NCI-H345 treated with DMSO at 0.1 percent for 48 hours (cell line): Measurements from ENCODE around the gene SNED1.

Experiments used
- DNase-seq: peaks from one replicate; lab custom pipeline; 2025; ENCODE audit not compliant: unreplicated experiment; lab: John Stamatoyannopoulos, UW

The SNED1 gene

DNA sequence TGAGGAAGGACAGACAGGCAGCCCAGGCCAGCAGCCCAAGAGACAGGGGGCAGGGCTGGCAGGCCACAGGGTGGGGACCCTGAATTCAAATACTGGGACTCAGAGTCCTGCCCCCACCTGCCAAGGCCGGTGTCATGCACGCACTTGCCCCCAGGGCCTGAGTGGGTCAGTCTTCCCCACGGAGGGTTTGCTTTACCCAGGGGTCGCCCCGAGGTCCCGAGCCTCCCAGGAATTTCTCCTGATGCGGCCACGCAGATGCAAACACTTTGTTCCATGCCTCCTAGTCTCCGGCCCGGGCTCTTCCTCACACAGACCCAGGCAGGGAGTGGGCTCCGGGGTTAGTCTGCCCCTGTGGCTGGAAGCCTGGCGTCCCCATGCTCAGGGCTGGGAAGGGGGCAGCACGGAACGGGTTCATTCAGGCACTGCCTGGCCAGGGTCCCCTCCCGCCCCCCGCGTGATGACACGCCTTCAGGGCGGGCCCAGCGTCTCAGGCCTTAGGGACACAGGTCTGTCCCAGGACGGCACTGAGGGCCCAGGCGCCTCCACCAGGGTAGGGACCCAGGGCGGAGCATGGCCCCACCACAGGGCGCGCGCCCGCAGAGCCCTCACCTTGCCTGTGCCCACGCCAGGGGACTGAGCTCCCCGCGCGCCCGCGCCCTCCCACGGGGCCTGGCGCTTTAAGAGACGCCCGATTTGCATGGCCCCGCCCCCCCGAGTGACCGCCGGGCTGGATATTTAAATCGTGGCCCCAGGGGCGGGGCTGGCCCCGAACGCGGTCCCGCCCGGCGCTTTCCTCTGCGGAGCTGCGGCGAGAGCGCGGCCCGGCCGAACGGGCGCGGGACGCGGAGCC lies at the start of gene SNED1:
Gene SNED1 (plus strand): TSS at position 763 of the 850 bp plus-strand sequence. CDS start 220 bp downstream, outside the sequence.
- DNase-seq: peak; percentile 32

DNA sequence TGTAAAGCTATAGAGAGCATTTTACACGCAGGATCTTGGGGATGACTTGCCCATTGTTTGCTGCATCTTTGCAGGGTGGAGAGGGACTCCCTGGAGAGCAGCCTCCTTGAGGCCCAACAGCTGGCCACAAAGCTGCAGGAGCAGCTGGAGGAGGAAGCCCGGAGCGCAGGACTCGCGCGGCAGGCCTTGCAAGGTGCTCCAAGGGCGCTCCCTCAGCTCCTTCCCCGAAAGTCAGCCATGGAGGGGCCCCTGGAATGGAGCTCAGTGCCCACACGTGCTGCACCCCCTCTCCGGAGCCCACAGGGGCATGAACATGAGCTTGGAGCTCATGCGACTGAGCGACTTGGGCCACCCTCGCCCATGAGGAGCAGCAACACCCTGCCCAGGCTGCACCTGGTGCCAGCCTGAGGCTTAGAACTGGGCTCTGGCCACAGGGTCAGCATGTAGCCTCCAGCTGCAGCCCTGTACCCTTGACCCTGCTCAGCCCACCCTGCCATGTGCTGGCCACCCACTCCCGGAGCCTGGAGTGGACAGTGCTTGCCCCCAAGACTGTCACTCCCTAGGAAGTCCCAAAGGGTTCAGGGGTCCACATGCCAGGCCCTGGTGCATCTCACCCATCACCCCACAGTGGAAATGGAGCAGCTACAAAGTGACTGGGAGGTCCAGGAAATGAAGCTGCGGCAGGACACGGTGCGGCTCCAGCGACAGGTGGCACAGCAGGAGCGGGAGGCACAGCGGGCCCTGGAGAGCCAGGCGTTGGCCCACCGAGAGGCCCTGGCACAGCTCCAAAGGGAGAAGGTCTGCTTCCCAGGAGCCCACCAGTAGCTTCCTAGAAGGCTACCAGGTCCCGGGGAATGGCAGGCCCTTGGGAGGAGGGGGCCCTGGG lies 49.3 kb upstream of the SNED1 start:
- DNase-seq: peak; percentile 72

DNA sequence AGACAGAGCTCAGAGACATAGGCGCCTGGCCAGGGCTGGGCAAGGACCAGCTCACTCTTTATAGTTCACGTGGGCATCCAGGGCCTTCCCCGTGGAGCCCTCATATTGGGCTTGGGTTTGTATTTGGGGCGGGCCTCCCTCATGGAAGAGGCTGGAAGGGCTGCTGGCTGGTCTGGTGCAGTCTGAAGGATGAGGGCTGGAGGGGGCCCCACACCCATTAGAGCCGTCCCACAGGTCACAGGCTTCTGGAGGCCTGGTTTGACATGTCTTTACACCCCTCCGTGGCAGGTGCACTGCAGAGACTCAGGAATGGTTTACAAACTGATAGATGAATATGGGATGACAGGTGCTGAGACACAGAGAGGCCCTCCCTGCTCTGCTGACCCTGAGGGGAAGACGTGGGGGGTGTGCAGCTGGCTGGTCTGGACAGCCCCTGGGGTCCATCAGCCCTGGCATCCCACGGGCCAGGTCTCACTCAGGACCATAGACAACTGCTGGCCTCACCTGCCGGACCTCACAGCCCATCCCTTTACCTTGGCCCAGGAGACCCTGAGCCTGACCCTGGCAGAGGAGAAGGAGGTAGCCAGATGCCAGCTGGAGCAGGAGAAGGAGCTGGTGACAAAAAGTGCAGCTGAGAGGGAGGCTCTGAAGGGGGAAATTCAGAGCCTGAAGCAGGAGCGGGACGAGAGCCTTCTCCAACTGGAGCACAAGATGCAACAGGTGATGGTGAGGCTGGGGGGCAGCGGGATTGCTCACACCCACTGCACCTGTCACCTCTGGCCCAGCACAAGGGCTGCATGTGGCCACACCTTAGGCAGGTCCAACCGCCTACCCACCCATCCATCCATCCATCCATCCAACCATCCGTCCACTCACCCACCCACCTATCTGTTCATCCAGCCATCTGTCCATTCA lies 48.4 kb upstream of the SNED1 start:
- DNase-seq: peak; percentile 15

DNA sequence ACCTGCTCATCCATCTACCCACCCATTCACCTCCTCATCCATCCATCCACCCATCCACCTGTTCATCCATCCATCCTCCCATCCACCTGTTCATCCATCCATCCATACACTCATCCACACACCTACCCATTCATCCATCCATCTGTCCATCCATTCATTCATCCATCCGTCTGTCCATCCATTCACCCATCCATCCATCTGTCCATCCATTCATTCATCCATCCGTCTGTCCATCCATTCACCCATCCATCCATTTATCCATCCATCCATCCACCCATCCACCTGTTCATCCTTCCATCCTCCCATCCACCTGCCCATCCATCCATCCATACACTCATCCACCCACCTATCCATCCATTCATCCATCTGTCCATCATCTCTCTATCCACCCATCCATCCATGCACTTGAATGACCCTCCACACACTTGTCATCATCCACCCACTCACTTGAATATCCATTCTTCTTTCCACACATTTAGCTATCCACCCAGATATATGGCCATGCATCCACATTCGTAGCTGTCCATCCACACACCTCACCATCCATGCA lies 47.3 kb upstream of the SNED1 start:
- DNase-seq: no peak

DNA sequence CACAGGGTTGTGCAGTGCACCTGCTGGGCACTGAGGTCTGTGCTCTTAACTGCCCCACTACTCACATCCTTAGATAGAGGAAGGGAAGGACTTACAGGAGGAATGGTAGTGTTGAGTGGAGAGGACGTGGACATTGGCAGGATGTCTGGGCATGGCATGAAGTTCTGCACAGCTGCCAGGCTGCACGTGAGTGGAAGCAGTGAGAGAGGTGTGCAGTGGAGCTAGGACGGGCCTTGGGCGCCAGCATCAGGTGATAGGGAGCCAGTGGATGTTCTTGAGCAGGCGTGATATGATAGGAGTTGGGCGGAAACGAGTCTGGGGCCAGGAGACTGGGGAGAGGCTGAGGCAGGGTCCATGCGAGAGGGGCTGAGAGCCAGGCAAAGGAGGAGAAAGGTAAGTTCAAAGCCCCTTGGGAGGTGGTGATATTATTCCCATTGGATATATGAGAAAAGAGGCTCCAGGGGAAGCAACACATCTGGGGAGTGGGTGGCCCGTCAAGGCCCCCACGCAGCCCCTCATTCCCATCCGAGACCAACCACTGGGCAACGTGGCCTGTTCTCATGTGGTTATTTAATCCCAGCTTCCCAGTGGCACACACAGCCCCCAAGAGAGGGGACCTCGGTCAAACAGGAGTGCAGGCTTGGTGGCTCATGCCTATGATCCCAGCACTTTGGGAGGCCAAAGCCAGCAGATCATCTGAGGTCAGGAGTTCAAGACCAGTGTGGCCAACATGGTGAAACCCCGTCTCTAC lies 45.7 kb upstream of the SNED1 start:
- no peak for DNase-seq

DNA sequence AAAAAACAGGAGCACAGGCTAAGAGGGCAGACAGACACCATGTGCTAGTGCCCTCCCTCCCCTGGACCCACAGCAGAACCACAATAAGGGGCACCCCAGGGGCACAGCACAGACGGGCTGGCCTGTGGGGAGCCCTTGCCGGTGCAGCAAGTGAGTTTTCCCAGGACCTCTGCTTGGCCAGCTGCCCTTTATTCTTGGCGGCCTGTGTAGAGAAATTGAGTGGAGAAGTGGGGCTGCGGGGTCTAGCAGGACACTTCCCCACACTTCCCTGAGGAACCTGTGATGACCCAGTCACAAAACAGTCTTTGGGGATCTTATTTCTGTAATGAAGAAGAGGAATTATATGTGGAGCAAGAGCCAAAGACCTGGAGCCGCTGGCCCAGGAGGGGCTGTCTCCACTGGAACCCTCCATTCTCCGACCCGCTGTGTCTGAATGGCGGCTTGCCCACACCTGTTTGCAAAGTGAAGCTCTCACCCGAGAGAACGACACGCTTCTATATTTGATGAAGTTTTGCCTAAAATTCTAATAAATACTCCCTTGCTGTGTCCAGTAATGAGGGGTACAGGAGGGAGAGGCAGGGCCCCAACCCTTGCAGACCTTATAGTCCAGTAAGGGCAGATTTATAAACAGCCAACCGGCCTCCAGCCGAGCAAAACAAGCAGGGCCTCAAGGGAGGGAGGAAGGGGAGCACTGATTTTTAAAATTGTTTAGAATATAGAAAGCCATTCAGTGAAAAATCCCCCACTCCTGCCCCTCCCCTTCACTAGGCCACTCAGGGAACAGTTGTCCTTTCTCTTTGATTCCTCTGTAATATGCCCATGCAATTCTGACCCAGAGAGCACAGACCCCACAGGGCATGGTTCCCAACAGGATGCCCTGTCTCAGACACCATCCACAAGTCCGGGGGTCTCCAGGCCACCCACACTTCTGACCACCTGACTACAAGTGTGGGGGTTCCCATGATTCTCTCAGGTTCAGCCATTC lies 44.7 kb upstream of the SNED1 start:
- DNase-seq: no peak

DNA sequence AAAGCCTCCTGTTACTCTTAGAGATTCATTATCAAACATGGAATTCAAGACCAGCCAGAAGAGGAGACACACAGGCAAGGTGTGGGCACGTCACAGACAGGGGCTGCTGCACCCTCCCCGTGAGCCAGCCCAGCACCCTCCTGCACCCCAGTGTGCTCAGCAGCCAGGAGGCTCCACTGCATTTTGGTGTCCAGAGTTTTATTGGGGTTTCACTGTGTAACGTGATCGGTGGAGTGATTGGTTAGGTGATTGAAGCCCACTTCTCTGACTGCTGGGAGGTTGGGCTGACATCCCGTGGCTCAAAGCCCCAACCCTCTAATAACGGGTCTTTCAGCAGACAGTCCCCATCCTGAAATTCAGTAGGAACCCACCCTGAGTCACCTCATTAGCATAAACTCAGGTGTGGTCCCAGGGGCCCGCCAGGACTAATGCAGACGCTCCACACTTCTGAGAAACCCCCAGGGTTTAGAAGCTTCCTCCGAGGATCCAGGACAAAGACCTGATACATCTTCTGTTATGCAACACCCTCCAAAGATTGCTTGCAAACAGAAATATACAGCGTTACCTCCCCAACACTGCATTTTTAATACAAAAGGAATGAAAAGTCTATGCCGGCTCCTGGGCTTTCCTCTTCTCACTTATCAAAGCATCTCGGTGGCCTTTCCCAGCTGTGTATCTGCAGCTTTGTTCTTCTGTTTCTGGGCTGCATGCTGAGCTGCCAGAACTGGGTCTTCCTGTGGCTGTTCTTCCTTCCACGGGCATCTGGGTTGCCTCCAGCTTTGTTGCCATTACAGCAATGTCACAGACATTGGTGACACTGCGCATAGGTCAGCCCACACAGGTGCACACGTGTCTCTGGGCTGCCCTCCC lies 43.7 kb upstream of the SNED1 start:
- no peak for DNase-seq

DNA sequence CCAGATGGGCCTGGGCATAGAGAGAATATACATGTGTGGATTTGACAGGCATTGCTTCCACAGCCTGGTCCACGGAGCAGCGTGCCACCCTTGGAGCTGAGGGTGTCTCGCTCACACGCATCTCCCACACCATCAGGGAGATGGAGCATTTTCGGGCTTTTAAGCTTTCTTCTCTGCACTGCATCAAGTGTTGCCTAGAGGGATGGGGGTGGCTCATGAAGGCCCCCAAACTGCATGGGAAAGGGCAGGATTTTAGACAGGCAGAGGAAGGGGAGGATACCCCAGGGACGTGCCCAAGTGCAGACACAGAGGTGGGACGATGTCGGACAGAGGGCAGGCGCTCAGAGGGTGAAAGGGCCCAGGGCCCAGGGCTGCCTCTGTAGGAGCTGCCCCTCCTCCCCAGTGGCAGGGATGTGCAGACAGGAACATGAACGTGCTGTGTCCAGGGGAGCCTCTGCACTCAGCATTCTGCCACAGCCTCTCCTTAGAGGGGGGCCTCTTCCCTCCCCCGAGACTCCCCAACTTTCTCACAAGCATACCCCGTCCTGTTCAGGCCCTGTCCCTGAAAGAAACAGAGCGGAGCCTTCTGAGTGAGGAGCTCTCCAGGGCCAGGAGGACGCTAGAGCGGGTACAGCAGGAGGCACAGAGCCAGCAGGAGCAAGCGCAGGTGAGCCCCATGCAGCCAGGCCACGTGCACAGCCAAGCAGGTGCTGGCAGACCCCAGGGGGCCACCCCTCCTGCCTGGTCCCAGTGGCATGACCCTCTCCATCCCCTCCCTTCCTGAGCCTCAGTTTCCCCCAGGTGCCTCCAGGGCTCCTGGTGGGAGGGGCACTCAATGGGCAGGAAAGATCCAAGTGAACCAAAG lies 42.9 kb upstream of the SNED1 start:
- peak; percentile 37 for DNase-seq

DNA sequence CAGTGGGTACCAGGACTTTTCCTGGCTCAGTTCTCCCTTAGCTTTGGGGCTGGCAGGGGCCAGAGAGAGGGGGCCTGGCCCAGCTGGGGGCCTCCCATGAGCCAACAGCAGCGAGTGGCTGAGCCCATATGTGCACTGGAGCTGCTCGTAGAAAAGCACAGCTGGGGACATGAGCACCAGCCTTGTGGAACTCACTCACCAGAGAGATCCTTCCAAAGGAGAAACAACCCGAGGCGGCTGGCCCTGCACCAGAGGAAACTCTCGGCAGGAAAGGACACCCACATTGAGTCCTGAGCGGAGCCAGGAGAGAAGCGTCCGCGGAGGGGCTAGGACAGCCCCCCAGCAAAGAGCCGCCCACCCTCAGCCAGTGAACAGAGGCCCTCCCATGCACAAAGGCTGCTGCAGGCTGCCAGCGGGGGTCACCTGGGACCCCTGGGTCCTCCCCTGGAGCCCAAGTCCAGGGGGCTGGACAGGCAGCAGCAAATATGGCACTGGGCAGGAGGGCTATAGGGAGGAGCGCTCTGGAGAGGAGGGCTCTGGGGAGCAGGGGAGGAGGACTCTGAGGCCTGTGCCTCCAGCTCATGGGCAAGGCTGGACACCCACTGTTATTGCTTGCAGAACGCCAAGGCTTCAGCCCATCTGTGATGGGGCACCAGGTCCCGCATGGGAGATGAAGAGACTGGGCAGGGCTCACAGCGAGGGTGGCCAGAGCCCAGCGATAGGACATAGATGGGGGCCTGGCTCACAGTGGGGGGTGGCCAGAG lies 42.1 kb upstream of the SNED1 start:
- peak; percentile 33 for DNase-seq

DNA sequence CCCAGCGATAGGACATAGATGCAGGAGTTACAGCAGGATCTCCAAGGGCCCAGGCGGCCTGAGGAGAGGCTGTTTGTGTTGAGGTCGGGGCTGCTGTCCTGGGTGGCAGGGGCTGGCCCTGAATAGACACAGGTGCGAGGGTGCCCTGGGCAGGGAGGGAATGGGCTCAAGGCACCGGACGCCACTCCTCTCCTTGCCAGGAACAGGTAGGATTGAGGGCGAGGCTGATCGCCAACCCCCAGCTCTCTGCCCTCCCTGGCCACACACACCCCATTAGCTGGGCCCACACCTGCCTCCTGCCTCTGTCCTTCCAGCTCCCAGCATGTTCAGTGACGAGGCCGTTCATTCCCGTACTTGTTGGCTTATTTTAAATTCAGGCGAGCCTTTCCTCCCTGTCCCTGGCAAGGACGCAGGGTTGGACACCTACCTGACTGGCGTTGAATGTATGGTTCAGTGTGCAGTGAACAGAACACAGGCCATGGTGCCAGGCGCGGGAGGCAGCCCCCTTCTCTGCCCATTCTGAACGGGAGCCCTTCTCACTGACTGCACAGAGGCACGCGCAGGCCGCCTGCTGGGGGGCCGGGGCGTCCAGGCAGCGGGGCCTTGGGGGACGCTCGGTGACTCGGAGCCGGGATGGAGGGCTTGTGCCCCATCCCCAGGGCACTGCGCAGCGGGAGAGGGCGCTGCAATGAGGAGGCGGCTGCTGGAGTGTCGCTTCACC lies 41.3 kb upstream of the SNED1 start:
- DNase-seq: no peak

DNA sequence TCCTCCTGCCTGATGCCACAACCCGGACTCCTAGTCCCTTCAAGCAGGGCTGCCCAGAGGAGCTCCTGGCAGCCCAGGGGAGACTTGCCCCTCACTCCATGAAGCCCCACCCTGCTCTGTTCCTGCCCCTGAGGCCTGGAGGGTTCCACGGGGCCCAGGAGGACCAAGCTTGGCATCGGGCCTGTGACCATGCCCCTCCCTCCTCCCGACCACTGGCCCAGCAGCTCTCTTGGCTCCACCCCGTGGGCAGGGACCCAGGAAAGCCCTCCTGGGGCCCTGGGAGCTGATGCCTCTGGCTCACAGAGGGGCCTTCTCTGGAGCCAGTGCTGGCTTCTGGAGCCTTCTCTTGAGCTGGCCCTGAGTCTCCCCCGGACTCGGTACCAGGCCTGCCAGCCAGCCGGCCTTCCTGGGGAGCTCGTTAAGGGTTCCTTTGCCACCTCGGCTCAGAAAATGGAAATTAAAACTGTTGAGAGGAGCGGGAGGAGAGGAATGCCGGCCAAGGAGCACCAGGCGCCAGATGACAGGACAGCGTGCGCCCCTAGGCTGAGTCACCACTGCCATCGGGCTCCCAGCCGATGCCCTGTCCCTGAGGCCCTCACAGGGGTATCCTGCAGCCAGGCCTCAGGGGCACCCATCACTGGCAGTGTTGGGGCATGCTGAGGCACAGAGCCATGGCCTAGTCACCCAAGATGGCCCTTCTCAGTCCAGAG lies 40.6 kb upstream of the SNED1 start:
- DNase-seq: no peak

DNA sequence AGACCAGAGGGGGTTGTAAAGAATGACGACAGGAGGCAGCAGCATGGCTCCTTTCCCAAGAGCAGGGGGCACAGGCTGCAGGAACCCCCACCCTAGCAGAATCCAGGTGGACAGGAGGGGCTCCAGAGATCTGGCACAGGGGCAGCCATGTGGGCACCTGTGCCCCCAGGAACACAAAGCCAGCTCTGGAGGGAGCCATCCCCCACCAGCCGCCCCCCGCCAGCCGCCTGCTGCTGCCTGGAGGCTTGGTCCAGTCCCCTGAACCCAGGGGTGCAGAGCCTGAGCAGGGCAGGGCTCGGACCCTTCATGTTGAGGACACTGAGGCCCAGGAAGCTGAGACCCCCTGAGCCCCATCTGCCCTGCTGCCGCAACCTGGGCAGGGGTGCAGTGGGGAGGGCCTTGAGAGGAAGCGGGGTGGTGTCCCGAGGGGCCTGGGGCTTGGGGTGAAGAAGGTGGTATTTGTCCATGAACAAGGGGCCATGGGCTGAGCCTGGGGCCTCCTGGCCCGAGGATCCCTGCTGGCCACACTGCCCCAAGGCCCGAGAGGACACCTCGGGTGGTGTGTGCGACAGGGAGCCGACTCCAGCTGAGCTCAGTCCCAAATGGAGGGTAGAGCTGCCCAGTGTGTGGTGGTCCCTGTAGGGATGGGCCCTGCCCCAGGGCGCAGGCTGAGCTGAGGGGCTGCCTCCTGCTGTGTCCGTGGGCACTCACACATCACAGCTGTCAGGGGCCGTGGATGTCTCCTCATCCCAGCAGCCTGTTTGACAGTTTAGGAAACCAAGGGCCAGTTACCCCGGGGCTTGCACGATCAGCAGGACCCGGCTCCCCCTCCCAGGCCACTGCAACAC lies 39.8 kb upstream of the SNED1 start:
- DNase-seq: no peak

DNA sequence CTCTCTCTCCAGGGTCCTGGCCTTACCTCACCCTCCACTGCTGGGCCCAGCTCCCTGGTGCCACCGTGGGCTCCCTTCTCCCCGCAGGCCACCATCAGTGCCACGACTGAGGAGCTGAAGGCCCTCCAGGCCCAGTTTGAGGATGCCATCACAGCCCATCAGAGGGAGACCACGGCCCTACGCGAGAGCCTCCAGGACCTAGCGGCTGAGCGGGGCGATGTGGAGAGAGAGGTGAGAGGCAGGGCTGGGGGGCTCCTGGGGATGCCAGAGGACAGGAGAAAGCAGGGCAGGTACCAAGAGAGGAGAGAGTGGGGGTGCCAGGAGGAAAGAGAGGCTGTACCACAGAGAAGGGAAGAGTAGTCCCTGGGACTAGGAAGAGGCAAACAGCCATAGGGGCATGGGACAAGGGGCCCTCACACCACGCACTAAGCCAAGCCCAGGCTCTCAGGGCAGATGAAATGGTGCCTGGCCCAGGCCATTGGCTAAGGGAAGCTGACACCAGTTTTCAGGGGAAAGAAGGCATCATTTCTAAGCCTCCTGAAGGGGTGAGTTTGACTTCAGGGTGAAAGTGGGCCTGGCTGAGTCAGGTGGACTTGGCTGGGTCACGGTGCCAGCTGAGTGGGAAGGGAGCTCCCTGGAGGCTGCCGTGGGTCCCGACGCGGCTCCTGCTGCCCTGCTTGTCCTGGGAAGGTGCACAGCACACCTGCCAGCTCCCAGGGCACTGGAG lies 39.0 kb upstream of the SNED1 start:
- no peak for DNase-seq
